T-helper 1 cell treated with Interleukin-12 subunit alpha and Interleukin-12 subunit beta and Interleukin-4 antibody, amounts not matched to agents 30 ng/mL and 1 ng/mL, for 36 hours (primary cell): ENCODE results near the gene LMTK2. TPM values are rescaled to one million over a fixed set of nuclear protein-coding genes. Genes with fewer than 3 reads are reported as not detected.

Experiments
- intact Hi-C: fragments of 100-400 bp; cut with micrococcal nuclease; formaldehyde crosslinking; loops from one replicate; pipeline ENCODE4 v1.15.1; 2024
- total RNA-seq: library from RNA; stranded (reverse); gene quantifications from 2 replicates; pipeline ENCODE4 v1.2.3, GENCODE V29; 2022

Gene LMTK2
- total RNA-seq, 1 donor from 2014 or later, result 12.7 TPM

DNA sequence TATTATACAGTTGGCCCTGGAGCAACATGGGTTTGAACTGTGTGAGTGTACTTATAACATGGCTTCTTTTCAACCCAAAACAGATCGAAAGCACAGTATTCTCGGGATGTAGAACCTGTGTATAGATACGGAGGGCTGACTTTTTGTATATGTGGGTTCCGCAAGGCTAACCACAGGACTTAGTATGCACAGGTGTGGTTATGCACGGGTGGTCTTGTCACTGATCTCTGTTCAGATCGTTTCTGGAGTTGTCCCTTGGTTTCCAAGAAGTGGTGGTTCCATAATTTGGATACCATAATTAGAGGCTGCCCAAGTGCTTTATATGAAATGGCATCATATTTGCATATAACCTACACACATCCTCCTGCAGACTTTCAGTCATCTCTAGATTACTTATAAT lies 93.7 kb downstream of the LMTK2 start:
- intact Hi-C loops, result loop anchor here (5.0 kb wide), 1 partner anchor 68 kb away; no protein-coding TSS in a partner anchor

- intact Hi-C loops, result loop anchor here (1.0 to 5.0 kb wide), 4 partner anchors 48 to 96 kb away; partner anchors contain the start of genes BRI3 and LMTK2
These were observed 95.9 kb downstream of the LMTK2 start for GRCh38 chr7:98202367-98203195.

- intact Hi-C loops, result loop anchor here (2.0 to 5.0 kb wide), 2 partner anchors 47 to 71 kb away; no protein-coding TSS in a partner anchor
These were observed 96.8 kb downstream of the LMTK2 start for GRCh38 chr7:98203261-98203963.

DNA sequence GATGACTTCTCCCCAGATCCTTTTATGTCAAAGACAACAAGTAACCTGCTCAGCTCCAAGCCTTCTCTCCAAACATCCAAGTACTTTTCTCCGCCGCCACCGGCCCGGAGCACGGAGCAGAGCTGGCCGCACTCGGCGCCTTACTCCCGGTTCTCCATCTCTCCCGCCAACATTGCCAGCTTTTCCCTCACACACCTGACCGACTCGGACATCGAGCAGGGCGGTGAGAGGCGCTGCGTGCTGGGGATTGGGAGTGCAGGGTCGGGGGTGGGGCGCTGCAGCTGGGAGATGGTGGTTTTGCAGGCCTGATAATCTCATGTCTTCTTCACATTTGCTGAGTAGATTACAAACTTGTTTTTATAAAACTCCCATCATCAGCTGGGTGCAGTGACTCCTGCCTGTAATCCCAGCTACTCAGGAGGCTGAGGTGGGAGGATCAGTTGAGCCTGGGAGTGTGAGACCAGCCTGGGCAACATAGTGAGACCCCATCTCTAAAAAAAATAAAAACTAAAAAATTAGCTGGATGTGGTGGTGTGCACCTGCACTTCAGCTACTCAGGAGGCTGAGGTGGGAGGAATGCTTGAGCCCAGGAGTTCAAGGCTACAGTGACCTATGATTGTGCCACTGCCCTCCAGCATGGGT lies 97.4 kb downstream of the LMTK2 start:
- intact Hi-C loops, result loop anchor here (2.0 to 5.0 kb wide), 2 partner anchors 47 to 72 kb away; no protein-coding TSS in a partner anchor

DNA sequence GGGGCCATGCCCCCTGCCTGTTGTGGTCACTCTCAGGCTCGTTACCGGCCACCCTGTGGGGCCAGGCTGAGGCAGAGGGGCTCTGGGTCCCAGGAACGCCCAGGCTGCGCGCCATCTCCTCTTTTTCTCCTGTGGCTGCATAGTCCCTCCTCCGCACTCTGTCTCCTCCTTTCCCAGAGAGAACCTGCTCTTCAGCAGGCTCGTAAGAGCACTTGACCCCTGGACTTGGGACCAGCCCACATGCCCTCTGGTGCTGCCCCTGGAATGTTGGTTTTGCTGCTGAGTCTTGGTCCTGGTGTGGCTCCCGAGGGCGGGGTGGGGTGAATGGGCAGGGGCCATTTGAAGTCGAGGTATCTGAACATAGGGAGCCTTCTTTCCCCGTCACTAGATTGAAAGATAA lies 98.0 kb downstream of the LMTK2 start:
- intact Hi-C loops, result loop anchor here (5.0 kb wide), 1 partner anchor 72 kb away; no protein-coding TSS in a partner anchor

DNA sequence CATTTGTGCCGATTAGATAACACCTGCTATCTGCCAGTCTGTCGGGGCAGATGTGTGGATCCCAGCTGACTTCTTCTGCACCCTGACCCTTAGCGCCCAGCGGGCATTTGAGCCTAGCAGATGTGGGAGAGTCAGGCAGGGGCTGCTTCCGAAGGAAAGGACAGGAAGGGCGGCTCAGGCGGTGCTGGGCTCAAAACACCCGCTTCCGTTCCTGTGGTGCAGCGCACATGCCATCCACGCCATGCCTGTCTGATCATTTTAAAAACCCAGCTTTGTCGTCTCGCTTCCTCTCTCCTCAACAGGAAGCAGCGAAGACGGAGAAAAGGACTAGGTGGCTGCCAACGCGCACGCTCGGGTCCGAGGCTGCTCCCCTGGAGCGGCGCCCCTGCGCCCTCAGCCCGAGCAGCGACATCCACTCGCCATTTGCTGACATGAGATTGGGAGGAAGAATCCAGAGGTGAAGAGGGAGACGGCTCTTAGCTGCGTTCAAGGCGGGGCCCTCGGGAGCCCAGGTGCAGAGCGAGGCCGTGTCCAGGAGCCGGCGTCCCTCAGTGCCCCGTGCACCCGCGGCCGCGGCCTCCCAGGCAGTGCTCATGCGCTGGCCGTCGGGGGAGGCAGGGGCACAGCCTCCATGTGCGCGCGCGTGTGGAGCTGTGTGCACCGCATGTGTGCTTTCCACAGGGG lies 98.6 kb downstream of the LMTK2 start:
- intact Hi-C loops, result no loop called here

DNA sequence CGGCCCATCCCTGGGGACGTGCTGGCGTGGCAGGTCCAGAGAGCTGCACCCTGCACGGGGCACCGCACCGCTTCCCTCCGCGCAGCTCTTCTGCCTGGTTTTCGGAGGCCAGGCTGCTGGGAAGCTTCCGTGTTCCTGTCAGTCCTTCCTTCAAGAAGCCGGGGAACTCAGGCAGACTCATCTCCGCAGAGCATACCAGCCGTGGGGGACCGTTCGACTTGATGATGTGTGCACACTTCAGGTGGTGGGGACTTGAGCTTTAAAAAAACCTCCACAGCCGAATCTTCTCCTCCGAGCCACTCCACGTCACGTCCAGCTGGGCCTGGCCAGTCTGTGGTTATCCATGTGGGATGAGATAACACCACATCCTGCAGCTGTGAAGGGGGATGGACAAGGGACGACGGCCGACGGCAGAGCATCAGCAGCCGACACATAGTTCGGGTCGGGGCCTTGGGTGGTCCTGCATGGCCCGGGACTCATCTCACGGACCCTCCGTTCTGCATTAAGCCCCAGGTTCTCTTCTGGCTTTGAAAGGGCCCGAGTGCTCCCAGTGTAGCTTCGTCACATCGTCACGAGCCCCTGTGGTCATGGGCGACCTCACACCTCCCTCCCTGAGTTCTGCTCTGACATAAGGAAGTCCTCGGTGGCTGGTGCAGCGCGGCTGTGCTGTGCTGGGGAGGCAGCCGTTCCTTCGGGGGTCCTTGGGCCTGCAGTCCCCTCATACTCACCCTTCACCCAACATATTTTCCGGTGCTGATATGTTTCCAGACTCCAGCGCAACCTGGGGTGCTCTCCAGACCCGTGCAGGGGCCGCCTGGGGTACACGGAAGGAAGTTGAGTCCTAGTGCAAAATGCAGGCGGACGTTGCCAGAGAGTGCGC lies 100.0 kb downstream of the LMTK2 start:
- intact Hi-C loops, result no loop called here

GRCh38 chr7:98209166-98209920 lies 102.7 kb downstream of the LMTK2 start:
- intact Hi-C loops, result no loop called here

GRCh38 chr7:98210513-98211220 lies 104.0 kb downstream of the LMTK2 start:
- intact Hi-C loops, result loop anchor here (1.0 kb wide), 1 partner anchor 41 kb away; no protein-coding TSS in a partner anchor

DNA sequence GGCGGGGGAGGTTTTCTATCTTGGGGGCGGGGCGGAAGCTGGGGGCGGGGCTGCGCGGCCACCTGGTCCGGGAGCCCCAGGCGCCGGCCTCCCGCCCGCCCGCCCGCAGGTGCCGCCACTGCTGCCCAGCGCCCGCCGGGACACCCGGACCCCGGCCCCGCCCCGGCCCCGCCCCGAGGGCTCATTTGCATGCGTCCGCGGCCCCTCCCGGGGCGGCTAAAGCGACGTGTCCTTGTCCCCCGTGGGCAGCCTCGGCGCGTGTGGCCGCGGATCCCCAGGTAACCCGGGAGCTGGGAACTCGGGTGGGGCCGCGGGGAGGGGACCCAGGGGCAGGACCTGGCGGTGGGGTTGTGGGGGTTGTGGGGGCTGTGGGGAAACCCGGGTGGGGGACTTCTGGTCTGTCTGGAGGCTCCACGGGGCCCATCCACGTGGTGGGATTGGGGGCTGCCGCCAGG lies 104.6 kb downstream of the LMTK2 start, which contains the start of gene BHLHA15:
Gene BHLHA15, plus strand, starts transcription at position 219 of the 455 bp plus-strand sequence. CDS start 871 bp downstream, outside the sequence.
- intact Hi-C loops, result loop anchor here (1.0 kb wide), 1 partner anchor 40 kb away; no protein-coding TSS in a partner anchor

- intact Hi-C loops, result loop anchor here (1.0 kb wide), 1 partner anchor 39 kb away; no protein-coding TSS in a partner anchor
These were observed 105.2 kb downstream of the LMTK2 start for GRCh38 chr7:98211676-98212531.

GRCh38 chr7:98212532-98213041 lies 105.9 kb downstream of the LMTK2 start:
- intact Hi-C loops, result no loop called here

GRCh38 chr7:98213296-98213887 lies 106.7 kb downstream of the LMTK2 start:
- intact Hi-C loops, result no loop called here

DNA sequence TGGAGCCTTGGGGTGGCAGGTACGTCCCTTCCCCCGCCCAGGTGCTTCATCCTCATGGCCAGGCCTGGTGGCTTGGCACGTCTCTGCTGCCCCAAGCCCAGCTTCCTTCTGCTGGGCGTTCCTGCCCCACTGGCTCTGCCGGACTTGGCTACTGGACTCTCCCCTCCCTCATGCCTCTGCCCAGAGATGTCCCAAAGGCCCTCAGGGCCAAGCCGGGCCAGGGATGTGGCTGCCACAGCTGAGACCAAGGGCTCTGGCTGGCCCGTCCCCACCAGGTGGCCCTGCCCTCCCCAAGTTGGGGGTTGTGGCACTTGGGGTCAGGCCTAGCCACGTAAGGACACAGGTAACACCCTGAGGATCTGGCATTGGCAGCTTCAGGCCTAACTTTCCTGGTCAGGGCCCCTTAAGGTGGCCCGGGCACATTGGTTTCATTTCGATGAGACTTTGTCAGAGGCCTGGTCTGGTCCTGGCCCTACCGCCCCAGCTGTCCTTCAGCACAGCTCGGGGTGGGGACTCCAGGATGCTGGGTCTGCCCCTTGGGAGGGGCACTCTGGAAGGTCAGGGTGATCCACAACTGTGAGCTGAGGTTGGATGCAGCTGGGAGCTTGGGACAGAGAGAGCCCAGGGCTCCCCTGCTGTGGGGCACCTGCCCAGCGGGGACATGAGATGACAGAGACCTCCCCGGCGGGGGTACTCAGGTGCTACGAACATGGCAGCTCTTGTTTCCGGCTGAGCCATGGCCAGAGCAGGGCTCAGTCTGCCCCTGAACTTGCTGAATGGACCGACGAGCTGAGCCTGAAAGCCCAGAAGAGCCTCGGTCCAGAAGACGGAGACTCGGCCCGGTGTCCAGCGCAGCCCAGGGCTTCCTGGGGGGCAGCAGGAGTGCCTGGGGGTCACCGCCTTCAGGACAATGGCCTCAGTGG lies 107.5 kb downstream of the LMTK2 start:
- intact Hi-C loops, result no loop called here

DNA sequence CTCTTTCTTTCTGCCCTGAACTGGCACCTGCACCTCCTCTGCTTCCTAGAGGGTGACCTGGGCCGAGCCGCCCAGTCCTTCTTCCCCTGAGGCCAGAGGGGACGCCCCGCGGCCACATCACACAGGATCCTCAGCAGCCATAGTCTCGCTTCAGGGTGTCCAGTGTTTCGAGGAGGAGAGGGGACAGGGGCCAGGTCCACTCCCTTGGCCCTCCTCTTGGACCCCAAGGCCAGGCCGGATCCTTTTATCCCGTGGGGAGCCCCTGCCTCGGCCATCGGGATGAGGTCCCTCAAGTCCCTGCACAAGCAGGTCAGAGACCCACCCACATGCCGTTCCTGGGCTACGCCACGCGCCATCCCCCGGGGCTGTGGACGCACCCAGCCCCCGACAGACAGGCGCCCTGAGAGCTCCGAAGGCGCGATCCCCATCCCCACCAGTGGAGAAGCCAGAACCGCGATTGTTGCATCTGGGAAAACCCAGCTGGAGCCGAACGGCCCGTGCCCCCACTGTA lies 108.2 kb downstream of the LMTK2 start:
- intact Hi-C loops, result no loop called here
